Activated T-cell treated with anti-CD3 and anti-CD28 coated beads for 4 hours (primary cell): ENCODE data around the gene CCDC33.

ENCODE experiments used
- DNase-seq: peaks from one replicate; pipeline ENCODE4 v3.0.0-alpha.2; 2020

CCDC33 gene

DNA sequence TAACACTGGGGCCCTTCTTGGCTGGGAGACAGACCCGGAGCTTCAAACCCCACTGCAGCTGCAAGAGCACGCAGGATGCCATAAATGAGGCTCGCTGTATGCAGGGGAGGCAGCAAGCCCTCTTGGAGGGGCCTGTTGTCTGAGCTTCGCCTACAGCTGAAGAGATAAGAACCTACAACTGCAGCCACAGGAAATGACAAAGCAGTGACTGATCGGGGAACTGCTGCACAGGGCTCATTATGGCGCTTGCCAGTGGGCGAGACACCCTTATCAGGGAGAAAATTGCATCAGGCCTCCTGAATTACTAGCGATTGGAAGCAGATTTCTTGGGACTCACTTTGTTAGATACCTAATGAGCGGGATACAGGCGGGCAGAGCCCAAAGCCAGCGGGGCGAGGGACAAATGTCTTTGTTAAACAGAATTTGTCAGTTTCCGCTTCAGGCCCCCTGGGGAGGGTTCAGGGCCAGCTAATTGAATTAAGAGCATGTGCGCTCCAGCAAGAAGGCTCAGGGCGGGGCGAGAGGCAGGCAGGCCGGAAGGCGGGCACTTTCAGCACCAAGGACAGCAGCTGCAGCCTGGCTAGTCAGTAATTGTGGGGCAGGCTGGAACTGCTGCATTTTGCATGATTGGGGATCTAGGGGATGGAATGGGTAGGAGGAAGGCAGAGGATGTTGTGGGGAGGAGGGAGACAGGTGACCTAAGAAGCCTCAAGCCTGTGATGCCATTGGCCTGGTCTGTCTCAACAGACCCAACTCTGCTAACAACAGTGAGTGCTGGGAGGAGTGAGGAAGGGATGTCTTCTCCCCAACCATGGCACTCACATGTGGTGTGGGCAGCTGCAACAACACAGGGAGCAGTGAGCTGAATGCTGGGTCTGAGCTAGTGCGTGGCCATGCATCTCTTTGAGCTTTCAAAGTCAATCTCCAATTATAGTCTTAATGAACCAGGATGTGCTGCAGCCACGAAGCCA is 55.3 kb downstream of the CCDC33 start:
- DNase-seq = peak; percentile 16

DNA sequence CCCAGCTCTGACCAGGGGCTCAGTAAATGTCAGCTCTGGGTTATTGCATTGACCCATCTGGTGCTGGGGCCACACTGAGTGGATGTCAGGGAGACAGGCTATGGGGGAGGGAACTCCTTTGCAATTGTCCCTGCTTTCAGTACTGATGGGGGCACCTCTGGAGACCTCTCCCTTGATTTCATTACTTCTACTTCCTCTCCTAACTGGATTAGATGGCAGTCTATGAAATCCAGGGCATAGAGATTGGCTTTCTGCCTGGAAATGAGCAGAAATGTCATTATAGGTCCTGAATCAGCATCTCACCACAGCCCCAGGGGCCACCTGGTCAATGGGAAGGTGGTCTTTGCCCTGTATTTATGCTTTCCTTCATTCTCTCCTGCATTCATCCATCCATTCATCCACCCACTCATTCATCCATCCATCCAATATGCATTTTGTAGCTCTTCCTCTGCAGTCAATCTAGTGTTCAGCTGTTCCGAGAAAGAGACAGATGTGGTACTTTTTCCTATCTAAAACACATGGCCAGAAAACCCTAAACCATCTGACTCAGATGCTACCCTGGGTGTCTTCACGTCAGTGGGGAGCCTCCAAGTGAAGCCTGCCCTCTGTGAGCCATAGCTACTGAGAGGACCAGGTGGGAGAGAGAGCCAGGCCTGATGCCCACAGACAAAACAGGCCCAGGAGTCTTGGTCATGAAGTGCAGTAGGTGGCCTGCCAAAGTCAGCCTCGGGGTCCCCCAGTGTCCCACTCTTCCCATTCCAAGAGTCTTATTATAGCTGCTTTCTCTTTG is 57.1 kb downstream of the CCDC33 start:
- DNase-seq = no peak

DNA sequence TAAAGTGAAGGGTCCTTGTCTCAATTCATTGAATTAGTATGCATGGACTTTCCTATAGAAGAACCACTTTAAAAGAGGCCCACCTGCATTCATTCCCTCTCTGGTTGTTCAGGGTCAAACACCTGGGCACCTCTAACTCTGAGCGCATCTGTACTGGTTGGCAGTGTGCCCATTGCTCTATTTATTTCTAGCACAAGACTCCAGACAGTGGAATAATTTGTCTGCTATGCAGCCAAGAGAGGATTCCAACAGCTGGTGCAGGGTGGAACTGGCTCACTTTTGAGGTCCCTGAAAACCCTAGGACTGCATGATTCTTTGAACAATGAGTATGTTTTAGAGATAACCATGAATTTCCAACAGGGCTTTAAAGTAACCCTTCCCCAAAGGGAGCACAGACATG is 57.9 kb downstream of the CCDC33 start:
- DNase-seq = no peak

DNA sequence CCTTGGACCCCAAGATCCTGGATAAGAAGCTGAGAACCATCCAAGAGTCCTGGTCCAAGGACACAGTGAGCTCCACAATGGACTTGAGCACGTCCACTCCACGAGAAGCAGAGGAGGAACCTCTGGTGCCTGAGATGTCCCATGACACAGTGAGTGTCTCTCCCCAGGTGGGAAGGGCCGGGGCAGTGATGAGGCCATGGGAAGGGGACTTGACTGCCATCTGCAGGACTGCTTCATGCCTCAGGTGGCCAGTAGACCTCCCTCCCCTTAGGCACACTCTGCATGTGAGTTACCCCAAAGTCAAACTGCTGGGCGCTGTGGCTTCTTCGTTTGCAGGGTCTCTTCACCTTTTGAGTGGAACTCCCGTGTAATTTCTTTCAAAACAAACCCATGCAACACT is 59.7 kb downstream of the CCDC33 start:
- no peak for DNase-seq

DNA sequence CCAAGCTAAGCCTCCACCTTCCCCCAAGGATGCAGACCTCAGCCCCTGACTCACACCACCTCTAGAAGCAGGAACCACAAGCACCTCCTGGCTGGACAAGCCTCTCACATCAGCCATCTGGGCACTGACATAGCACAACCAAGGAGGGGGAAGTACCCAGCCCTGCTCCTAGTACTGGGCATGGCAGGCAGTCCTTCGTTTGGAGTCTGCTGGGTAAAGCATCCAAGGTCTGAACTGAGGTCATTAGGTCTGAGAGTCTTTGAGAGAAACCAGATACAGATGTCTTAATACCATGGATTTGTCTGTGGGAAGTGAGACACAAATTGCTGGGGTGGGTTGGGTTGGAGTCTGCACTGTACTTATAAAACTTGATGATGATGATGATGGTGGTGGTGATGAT is 61.8 kb downstream of the CCDC33 start:
- no peak for DNase-seq

DNA sequence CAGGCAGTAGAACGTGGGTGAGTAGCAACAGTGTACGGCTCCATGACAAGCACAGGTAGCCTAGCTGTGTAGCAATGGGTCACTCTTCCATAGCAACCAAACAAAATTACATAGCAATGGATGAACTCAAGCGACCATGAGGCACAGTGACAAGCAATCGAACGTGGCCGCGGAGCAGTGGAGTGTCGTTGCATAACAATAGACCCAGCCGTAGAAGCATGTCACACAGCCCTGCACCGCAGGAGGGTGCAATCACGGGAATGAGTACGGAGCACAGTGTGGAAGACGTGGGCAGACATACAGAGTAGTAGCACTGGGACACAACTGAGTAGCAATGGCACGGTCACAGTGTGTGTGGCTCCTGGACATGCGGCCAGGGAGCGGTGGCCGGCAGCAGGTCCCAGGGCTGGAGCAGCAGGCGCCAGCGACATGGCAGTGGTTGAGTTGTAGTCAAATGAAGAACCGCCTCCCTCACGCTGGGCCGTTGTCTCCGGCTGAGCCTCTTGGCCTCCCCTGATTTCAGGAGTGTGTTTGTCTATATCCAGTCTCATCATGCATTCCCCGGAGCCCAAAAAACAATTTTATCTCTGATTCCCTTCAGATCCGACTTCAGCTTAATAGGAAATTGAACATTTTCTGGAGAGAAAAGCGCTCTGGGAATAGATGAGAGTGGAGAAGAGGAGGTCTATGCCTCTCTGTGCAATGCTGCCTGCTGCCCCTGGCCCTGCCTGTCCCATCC is 64.1 kb downstream of the CCDC33 start:
- DNase-seq = no peak

DNA sequence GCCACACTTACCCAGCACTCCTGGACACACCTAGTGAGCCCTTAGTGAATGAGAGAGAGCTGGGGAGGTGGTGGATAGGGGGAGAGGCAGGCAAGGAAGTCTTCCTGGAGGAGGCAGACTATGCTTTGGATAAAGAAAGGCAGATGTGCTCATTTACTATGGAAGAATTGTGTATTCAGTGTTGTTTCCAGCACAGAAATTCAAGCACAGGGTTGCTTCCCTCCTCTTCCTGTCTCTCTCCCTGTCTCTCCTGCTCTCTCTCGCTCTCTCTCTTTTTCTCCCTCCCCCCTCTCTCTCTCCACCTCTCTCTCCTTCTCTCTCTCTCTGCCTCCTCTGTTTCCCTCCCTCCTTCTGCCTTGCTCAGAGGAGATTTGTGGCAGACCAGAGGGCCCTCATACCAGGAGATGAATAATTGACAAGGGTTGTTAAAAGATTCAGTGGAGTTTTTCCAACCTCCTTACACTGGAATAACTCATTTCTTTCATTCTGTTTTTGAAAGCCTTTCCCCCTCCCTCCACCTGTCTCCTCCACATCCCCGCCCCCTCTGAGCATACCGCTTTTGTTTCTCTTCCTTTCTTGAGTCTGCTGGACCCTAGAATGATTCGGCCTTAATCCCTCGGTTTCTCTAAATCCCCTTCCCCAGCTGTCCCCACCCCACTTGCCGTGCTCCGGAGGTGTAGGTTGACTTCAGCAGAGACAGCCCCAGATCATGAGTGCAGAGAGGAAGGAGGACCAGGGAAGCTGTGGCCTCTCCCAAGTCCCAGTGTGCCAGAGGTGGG is 65.6 kb downstream of the CCDC33 start:
- DNase-seq = no peak

DNA sequence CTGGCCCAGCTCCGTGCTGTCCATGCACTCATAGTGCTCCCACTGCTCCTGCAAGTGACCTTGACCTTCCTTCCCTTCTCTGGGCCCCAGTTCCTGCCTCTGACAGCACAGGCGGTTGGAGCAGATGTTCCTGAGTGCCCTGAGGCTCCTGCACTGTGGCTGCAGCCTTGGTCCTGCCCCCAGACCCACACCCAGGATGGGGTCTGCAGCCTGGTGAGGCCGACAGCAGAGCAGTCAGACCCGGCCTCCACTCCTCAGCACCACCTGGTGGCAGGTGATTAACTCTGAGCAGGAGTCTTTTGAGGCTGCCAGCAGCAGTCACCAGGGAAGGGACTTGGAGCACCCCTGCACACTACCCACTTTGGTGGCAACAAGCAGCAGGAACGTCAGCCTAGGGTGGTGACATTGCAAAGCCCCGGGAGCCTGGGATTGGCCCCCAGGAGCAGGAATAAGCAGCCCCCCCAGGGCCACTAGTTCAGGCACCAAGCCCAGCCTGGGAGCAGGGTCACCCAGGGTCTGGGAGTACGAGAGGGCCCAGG is 66.8 kb downstream of the CCDC33 start:
- no peak for DNase-seq

DNA sequence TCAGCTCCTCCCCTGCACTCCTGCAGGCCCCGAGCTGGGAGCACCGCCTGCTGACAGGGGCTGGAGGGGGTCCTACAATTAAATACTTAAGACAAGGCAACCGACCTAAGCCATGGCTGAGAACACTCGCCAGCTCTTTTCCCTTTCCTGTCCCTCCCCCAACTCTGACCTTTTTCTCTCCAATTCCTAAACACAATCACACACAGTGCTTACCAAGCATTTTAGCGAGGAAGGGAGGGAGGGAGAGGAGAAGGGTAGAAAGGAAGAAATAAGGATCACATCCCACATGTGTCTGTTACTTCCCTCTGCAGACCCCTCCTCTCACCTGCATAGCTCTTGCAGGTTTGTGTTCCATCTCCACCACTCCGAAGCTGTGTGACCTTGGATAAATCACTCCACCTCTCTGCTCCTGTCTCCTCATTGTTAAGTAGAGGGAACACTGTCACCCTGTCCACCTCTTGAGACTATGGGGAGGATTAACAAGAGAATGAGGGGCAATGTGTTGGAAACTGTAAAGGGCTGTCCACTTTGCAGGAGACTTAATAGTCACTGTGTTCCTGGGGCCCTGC is 67.7 kb downstream of the CCDC33 start:
- DNase-seq = no peak

DNA sequence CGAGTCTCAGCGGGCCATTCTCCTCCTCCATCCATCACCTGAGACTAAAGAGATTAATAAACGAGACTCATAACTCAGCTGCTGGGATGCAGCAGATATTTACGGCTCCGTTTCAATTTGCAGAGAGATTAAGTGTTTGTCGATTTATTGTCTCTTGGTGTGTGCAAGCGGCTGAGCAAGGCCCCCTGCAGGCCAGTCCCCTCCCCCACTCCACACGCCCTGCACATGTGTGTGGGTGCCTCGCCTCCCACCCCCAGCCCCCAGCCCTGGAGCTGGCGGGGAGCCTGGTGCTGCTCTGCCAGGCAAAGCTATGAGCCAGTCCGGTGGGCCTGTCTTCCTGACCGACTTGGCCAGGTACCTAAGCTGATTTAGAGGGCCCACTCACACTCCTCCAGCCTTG is 68.3 kb downstream of the CCDC33 start:
- DNase-seq = no peak

DNA sequence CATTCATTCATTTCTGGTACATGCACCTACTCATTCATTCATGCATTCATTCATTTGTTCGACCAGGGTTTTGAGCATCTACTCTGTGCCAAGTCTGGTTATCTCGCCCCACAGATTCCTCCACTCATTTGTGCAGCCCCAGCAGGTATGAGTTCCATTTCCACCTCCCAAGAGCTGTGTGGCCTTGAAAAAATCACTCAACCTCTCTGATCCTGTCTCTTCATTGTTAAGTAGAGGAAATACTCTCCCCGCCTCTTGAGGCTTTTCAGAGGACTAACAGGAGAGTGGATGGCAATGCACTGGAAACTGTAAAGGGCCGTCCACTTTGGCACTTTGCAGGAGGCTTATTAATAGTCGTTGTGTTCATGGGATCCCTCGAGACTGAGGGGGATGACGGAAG is 69.6 kb downstream of the CCDC33 start:
- no peak for DNase-seq

DNA sequence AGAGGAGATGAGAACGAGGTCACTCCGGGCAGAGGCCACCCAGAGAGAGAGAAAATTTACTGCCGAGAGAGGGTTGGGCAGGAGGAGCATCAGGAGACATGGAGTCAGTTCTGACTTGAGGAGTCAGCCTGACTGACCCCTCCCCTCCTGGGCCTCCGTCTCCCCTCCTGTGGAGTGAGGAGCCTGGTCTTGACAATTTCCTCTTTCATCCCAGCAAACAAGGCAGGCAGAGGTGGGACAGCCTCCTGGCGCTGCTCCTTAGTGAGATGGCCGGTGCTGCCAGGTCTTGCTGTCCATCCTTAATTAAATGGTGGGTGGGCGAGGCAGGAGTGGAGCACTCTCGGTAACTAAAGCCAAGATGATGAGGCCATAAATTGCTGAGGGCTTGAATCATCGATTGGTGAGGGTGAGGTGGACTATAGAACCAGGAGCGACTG is 70.7 kb downstream of the CCDC33 start:
- no peak for DNase-seq

DNA sequence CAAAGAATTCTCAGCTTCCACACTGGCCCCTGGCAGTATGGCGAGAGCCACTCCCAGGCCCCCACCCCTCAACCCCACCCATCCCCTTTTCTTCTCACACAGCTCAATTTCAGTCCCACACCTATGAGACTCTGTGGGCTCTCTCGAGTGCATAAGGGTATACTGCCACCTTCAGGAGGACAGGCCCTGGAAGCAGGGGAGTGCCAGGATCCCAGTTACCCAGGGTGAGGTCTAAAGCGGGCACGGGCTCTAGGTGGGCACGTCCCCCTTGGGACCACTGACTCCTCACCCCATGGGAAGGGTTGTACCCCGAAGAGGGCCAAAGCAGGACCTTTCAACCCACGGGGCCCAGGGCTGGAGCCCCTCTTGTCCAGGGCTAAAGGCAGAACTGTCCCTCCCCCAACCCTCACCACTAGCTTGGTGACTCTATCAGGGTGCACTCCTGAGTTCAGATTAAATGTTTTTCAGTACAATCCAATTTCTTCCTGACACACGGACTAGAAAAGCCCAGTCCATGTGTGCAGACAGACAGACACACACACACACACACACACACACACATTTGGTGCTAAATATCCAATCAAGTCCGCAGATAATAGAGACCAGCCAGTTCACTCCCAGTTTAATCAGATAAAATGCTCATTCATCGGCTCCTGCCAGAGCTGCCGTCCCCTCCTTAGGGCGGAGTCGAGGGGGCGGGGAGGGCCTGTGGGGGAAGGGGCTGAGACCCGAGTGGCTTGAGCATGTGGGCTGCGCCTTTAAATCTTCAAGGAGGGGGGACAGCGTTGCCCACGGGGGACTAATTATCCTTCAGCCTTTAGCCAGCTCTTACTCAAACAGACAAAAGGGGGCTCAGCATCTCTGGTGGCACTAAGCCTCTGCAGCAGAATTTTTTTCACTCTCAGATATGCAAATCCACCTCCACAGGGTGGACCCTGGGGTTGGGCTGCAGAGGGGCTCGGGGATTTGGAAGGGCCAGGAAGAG is 72.0 kb downstream of the CCDC33 start:
- DNase-seq = no peak

DNA sequence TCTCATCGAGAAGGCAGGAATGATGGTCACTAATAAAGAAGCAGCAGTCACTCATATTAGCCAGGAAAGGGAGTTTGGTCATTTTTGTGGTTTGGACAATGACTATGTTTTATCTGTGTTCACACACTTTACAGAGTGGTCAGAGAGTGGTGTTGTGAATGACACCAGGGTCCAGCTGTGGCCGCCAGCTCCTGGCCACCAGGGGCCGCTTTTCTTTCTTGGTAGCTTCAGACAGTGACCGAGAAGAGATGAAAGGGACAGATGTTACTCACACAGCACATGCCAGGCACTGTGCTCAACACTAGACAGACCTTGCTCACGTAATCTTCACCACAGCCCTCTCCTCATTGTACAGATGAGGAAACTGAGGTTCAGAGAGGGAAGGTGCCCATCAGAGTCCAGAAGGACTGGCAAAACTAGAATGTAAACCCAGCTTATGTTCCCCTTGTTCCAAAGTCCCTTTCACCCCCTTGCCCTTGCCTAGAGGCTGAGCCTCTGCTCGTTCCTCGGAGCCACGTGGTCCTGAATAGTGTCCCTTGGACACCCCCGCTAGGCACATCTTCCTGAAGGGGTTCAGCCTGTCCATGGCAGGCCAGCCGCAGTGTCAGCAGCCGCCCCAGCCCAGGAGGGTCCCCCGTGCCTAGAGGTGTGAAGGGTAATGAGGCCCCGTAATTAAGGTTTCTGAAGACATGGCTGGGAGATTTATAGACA is 75.8 kb downstream of the CCDC33 start:
- no peak for DNase-seq

DNA sequence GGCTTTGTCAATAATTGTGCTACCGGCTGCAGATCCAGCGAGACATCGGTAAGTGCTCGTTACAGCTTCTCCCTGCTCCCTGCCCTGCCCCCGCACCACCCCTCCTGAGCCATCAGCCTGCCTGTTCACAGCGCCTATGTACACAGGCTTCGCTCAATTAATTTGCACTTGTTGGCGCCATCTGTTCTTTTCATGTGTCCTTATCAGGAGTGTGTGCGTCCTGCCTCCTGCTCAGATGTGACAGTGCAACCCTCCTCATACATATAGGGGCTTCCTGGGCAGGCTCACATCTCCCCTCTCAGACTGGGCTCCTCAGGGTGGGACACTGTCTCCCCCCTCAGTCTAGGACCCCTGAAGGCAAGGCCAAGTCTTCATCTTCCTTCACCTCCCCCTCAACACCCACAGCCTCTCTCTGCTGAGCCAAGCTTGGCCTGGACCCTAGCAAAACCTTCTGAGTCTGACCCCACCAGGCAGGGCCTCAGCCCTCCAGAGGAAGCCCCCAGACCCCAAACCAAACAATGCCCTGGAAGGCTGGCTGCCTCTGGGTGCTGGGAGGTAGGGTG is 76.4 kb downstream of the CCDC33 start:
- no peak for DNase-seq

DNA sequence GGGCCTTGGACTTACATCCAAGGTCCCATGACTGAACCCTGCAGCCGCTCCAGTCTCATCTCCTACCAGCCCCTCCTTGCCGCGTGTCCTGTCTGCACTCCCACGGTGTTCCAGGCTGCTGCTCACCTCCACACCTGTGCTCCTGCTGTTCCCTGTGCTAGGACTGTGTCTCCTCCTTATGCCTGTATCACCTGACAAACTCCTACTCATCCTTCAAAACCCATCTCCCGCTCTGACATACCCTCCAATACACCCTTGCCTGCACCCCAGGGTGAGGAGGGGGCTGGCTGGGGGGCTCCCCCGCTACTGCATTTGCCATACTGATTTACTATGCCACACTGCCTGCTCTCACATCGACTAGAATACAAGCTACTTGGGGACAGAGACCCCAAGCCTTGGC is 77.8 kb downstream of the CCDC33 start:
- no peak for DNase-seq

DNA sequence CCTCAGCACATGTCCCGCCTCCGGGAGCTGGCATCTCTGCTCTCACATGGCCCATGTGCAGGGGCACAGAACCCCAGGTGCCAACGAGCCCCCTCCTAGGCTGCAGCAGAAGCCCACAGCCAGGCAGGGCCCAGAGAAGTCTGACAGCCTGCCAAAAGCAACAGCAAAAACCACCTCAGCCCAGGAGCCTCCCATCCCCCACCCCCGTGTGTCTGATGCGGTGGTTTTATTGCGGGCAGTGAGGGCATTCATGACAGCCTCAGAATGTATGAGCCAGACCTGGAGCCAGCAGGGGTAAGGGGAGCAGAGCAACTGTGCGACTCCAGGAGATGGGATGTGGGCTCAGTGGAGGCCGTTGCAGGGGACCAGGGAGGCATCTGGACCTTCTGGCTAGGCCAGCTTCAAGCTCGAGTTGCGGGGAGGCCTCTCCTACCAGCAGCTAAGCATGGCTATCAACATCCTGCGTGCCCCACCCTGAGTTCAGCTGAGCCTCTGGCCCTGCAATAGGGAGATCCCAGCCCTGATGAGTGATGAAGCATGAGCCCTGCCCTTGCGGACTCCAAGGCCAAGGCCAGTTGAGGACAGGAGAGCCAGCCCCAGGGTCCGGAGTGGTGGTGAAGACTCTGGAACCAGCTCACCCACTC is 78.8 kb downstream of the CCDC33 start:
- DNase-seq = no peak

DNA sequence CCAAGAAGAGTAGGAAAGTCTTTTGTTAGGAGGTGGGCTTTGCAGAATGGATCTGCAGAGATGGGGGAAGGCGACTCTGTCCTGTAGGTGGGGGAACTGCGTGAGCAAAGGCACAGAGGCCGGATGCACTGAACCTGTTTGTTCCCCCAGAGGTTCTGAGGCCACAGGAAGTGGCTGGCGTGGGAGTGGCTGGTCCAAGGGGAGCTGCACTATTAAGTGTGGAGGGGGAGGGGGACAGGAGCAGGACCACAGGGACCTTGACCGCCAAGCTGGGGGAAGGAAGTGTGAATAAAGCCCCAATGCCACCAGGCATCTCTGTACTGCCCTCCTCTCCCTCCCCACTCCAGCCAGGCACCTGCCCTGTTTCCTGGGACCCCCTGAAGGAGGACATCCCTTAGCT is 79.5 kb downstream of the CCDC33 start:
- DNase-seq = no peak

DNA sequence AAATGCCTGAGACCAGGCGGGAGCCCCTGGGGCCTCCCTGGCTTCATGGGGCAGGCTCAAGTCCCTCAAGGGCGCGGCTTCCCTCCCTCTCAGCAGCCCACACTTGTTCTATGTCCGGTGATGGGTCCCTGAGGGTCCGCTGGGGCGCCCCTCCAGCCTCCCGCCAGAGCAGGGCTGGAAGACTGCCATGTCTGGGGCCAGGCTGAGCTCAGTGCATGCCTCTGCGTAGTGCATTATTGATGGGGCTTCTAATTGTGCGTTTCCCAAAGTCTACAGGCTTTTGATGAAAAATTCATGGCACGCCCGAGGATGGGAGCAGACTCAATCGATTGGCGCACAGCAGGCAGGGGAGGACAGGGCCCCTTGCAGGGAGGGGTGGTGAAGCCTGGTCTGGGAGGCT is 80.0 kb downstream of the CCDC33 start:
- no peak for DNase-seq
